Measurements from ENCODE around the gene MOB3B. TPM values are rescaled to one million over a fixed set of nuclear protein-coding genes. Genes with fewer than 3 reads are reported as not detected.

The MOB3B gene
- total RNA-seq, 2 experiments from 2014 or later: 0.25 to 0.30 TPM

GRCh38 chr9:27520986-27521385, 8.6 kb downstream of the MOB3B start:
- no peaks in the 10 kb centered on the region for H3K36me3 ChIP-seq (ENCODE audit: insufficient read depth, low read length)
- CTCF ChIA-PET: no interaction called here
- no peak overlapping the region for H3K27ac ChIP-seq (ENCODE audit: low read depth in 1 of 2, low read length in 2 of 2)
- Mint-ChIP-seq H3K36me3 (ENCODE audit: low read depth) (no peaks in the 10 kb centered on the region), H3K9me3 (no peaks in the 10 kb centered on the region), H3K4me3 (no peak overlapping the region), H3K4me1 (ENCODE audit: low read depth) (no peaks in the 10 kb centered on the region), H3K27ac (no peak overlapping the region), H3K27me3 (no peaks in the 10 kb centered on the region)
- ATAC-seq (ENCODE audit: poor library complexity) (no peak), DNase-seq (no peak)
- intact Hi-C loops (cut with DNase I, micrococcal nuclease): no loop called here
- POLR2A ChIA-PET: no interaction called here
- H3K4me1 ChIP-seq (ENCODE audit: insufficient read depth, low read length): no peaks in the 10 kb centered on the region
- no peaks in the 10 kb centered on the region for H3K27me3 ChIP-seq (ENCODE audit: control insufficient read depth in 1 of 2, insufficient read depth in 2 of 2, low read length in 2 of 2)
- no peak for TF ChIP-seq CTCF (IDR thresholded peaks at IDR 0.05)
- H3K4me3 ChIP-seq (ENCODE audit: low read length): no peak overlapping the region
- H3K9me3 ChIP-seq (ENCODE audit: control insufficient read depth in 1 of 2, insufficient read depth in 1 of 2, low read length in 2 of 2): no peaks in the 10 kb centered on the region

GRCh38 chr9:27519466-27520465, 9.8 kb downstream of the MOB3B start:
- Mint-ChIP-seq H3K27me3 (no peaks in the 10 kb centered on the region), H3K4me3 (no peak overlapping the region), H3K27ac (no peak overlapping the region), H3K36me3 (ENCODE audit: low read depth) (no peaks in the 10 kb centered on the region), H3K9me3 (no peaks in the 10 kb centered on the region), H3K4me1 (ENCODE audit: low read depth) (no peaks in the 10 kb centered on the region)
- Histone ChIP-seq H3K4me1 (ENCODE audit: insufficient read depth, low read length) (no peaks in the 10 kb centered on the region), H3K27me3 (ENCODE audit: control insufficient read depth in 1 of 2, insufficient read depth in 2 of 2, low read length in 2 of 2) (no peaks in the 10 kb centered on the region), H3K36me3 (ENCODE audit: insufficient read depth, low read length) (no peaks in the 10 kb centered on the region), H3K4me3 (ENCODE audit: low read length) (no peak overlapping the region), H3K9me3 (ENCODE audit: control insufficient read depth in 1 of 2, insufficient read depth in 1 of 2, low read length in 2 of 2) (no peaks in the 10 kb centered on the region), H3K27ac (ENCODE audit: low read depth in 1 of 2, low read length in 2 of 2) (no peak overlapping the region)
- TF ChIP-seq CTCF (IDR thresholded peaks at IDR 0.05): no peak
- POLR2A ChIA-PET: no interaction called here
- ATAC-seq (ENCODE audit: poor library complexity): no peak
- CTCF ChIA-PET: no interaction called here
- intact Hi-C loops (cut with DNase I, micrococcal nuclease): no loop called here
- DNase-seq: no peak

- H3K4me1 ChIP-seq (ENCODE audit: insufficient read depth, low read length): no peaks in the 10 kb centered on the region
- POLR2A ChIA-PET: no interaction called here
- Mint-ChIP-seq H3K27me3 (no peaks in the 10 kb centered on the region), H3K9me3 (no peaks in the 10 kb centered on the region), H3K36me3 (ENCODE audit: low read depth) (no peaks in the 10 kb centered on the region), H3K4me1 (ENCODE audit: low read depth) (no peaks in the 10 kb centered on the region), H3K4me3 (no peak overlapping the region), H3K27ac (no peak overlapping the region)
- no peaks in the 10 kb centered on the region for H3K36me3 ChIP-seq (ENCODE audit: insufficient read depth, low read length)
- intact Hi-C loops (cut with DNase I, micrococcal nuclease): no loop called here
- TF ChIP-seq CTCF (IDR thresholded peaks at IDR 0.05): no peak
- H3K27me3 ChIP-seq (ENCODE audit: control insufficient read depth in 1 of 2, insufficient read depth in 2 of 2, low read length in 2 of 2): no peaks in the 10 kb centered on the region
- no peaks in the 10 kb centered on the region for H3K9me3 ChIP-seq (ENCODE audit: control insufficient read depth in 1 of 2, insufficient read depth in 1 of 2, low read length in 2 of 2)
- ATAC-seq (ENCODE audit: poor library complexity) (no peak), DNase-seq (no peak)
- no peak overlapping the region for H3K4me3 ChIP-seq (ENCODE audit: low read length)
- H3K27ac ChIP-seq (ENCODE audit: low read depth in 1 of 2, low read length in 2 of 2): no peak overlapping the region
- CTCF ChIA-PET: no interaction called here
Measured at GRCh38 chr9:27518809-27519208, 10.8 kb downstream of the MOB3B start.
